ENCODE measurements around the gene IKZF5. TPM values are rescaled to one million over a fixed set of nuclear protein-coding genes. Genes with fewer than 3 reads are reported as not detected.

Gene IKZF5
- total RNA-seq, 1 donor, result 8.9 TPM

DNA sequence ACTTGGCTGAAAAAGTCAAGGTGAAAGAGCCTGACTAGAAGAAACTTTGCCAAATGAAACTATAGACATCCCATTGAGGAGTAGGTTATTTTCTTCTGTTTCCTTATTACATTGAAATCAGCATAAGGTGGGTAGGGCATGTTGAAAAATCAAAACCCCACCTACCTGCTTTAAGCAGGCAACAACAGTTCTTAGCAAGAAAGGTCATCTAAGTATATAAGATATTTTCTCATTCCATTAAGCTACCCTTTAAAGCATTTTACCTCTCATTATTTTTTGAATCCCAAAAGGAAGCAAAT lies 31.0 kb upstream of the IKZF5 start:
- no peak overlapping the region for H3K4me3 ChIP-seq (ENCODE audit: low read depth, low read length)
- TF ChIP-seq, protein P1, sequence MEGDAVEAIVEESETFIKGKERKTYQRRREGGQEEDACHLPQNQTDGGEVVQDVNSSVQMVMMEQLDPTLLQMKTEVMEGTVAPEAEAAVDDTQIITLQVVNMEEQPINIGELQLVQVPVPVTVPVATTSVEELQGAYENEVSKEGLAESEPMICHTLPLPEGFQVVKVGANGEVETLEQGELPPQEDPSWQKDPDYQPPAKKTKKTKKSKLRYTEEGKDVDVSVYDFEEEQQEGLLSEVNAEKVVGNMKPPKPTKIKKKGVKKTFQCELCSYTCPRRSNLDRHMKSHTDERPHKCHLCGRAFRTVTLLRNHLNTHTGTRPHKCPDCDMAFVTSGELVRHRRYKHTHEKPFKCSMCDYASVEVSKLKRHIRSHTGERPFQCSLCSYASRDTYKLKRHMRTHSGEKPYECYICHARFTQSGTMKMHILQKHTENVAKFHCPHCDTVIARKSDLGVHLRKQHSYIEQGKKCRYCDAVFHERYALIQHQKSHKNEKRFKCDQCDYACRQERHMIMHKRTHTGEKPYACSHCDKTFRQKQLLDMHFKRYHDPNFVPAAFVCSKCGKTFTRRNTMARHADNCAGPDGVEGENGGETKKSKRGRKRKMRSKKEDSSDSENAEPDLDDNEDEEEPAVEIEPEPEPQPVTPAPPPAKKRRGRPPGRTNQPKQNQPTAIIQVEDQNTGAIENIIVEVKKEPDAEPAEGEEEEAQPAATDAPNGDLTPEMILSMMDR (IDR thresholded peaks at IDR 0.05; ENCODE audit: insufficient read depth, low read length), result no peak
- DNase-seq (ENCODE audit: low read depth), result no peak

DNA sequence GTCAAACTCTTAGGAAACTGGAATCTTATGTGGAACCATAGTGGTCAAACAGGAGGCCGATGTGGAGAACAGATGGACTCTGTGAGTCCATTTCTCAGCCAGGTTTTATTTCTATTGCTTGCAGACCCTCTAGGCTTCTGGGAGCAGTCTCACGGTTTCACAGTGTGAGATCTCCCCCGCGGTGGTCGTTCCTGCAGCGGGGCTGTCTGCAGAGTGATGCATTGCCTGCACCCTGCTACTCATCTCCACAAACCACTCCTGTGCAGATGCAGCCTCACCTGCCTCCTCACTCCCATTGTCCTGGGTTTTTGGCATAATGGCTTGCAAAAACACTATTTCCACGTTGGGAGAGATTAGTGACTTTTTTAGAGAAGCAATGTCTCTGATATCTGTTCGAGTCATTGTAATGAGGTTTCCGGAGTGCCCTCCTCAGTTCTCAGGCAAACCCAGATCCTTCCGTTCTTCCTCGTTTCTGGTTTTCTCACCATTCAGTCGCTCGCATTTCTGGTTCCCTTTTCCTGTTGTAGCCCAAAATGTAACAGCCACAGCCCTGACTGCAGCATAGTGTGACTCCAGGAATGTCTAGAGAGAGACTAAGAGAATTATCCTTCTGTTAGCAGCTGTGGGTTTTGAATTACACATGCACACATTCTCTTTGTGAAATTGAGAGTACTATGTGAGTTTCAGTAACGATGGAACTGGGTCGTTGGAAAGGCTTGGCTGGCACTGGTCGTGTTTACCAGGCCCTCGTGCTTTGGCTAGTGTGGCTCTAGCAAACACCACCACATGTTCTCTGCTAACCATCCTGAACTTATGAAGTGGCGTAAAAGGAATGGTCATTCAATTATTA lies 30.4 kb upstream of the IKZF5 start:
- TF ChIP-seq, protein P1 (IDR thresholded peaks at IDR 0.05; ENCODE audit: insufficient read depth, low read length), result no peak
- no peak overlapping the region for H3K4me3 ChIP-seq (ENCODE audit: low read depth, low read length)
- DNase-seq (ENCODE audit: low read depth), result no peak

DNA sequence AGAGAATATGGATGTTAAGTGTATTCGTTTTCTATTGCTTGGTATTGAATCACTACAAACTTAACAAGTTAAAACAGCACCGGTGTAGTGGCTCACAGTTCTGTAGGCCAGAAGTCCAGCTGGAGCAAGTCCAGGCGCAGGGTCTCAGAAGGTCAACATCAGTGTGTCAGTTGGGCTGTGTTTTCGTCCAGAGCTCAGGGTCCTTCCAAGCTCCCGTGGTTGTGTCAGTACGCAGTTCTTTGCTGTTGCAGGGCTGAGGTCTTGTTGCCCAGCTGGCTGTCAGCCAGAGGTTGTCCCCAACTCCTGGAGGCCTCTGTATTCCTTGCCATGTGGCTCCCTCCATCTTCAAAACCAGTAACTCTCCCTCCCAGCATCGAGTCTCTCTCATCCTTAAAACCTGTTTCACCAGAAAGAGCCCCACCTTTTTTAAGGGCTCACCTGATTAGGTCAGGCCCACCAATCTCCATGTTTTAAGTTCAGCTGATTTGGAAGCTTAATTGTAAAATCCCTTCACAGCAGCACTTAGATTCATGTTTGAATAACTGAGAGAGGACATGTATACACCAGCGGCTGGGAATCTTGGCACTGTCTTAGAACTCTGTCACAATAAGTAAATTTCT lies 27.0 kb upstream of the IKZF5 start:
- TF ChIP-seq, protein P1 (IDR thresholded peaks at IDR 0.05; ENCODE audit: insufficient read depth, low read length), result no peak
- no peak for DNase-seq (ENCODE audit: low read depth)

DNA sequence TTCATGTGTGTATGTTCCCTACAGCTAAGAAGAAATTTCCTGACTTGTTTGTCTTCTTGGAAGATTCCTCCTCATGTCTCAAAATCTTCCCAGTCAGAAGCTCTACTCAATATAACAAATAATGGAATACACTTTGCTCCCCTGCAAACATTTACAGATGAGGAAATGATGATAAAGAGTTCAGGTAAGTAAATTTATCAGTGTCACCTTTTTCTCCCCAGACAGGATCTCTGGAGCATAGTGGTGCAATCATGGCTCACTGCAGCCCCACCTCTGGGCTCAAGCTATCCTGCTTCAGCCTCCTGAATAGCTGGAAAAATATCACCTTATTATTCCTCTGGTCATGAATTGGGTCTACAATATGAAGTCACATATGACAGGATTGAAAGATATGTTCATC lies 25.7 kb upstream of the IKZF5 start:
- TF ChIP-seq, protein P1 (IDR thresholded peaks at IDR 0.05; ENCODE audit: insufficient read depth, low read length), result no peak
- H3K4me3 ChIP-seq (ENCODE audit: low read depth, low read length), result no peak overlapping the region
- no peak for DNase-seq (ENCODE audit: low read depth)

More for the DNA sequence above, 27.0 kb upstream of the IKZF5 start:
- H3K4me3 ChIP-seq (ENCODE audit: low read depth, low read length), result no peak overlapping the region

DNA sequence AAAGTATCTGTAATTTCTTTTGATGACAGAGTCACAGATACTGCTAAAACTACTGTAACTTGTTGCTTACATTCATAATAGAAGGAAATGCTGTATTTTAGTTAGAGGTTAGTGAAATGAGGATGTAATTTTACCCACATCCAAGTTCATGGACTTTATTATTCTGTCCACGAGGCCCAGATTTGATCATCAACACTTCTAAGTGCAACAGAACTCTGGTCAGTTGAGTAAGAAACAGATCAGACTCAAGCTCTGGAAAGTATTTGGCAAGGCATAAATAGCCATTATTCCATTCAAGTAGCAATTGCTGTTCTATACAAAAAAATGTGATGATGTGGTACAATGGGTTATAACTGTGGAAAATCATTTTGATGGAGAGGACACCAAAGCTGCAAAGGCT lies 22.5 kb upstream of the IKZF5 start:
- TF ChIP-seq, protein P1 (IDR thresholded peaks at IDR 0.05; ENCODE audit: insufficient read depth, low read length), result no peak
- no peak for DNase-seq (ENCODE audit: low read depth)
- no peak overlapping the region for H3K4me3 ChIP-seq (ENCODE audit: low read depth, low read length)

DNA sequence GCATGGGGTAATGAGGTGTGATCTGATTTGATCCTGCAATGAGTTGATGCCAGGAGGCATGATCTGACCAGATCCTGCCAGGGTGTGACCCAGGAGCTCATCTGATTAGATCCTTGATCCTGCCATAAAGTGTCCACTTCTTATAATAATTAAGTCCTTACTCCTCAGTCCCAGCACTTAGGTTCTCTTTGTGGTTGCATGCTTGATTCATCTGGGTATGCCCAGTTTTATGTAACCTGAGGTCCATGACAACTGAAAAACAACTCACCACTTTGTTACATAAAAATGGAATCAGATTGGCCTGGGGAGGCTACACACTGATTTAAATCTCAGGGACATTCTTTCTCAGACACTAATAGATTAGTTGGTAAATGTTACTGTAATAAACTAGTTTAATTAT lies 19.3 kb upstream of the IKZF5 start:
- peak; percentile 4 for DNase-seq (ENCODE audit: low read depth)
- no peak overlapping the region for H3K4me3 ChIP-seq (ENCODE audit: low read depth, low read length)
- TF ChIP-seq, protein P1 (IDR thresholded peaks at IDR 0.05; ENCODE audit: insufficient read depth, low read length), result no peak

All from fibroblast of the aortic adventitia (primary cell).